Measurements from ENCODE around the gene ATF7IP2. TPM values are rescaled to one million over a fixed set of nuclear protein-coding genes. Genes with fewer than 3 reads are reported as not detected.
A peak's percentile ranks its signal among the peaks of the same experiment; 100 is the strongest.
"Not testable (repeated sequence)": the region's sequence is repeated elsewhere in the genome, so short reads cannot be mapped to it uniquely, and the experiment has no call there.

The ATF7IP2 gene
- total RNA-seq, 1 donor from 2014 or later = 8.6 TPM

DNA sequence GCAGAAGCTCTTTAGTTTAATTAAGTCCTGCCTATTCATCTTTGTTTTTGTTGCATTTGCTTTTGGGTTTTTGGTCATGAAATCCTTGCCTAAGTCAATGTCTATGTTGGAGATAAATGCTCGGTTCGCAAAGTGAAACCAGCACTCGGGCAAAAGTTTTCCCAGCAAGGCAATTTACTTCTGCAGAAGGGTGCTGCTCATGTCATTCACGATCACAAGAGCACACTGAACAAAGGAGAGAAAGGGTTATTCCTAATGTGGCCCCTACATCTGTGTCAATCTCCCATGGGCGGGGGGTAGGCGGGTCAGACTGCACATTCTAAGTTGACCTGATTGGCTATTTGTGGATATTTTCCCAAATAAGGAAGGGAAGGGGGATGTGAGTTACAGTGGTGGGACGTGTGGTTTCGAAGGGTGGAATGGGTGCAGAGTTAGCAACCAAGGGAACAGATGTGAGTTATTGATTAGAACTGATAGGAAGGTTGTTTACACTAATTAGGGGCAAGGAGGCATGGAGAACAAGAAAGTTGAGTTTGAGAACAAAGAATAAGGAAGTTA, 23.0 kb downstream of the ATF7IP2 start:
- Histone ChIP-seq H3K4me3 (ENCODE audit: insufficient read depth, low read depth, low read length) (no peak overlapping the region), H3K9ac (ENCODE audit: low read length) (no peak overlapping the region), H3K9me3 (ENCODE audit: insufficient read depth, low read depth, low read length) (peaks cover 10% of the 10 kb centered on the region), H3K27ac (ENCODE audit: low read depth, low read length) (no peak overlapping the region), H3K27me3 (ENCODE audit: insufficient read depth, low read length) (no peaks in the 10 kb centered on the region), H3K79me2 (ENCODE audit: insufficient read depth, low read length) (peaks cover 4% of the 10 kb centered on the region), H3K36me3 (ENCODE audit: insufficient read depth, low read length) (no peaks in the 10 kb centered on the region), H3K4me1 (ENCODE audit: insufficient read depth, low read length) (no peaks in the 10 kb centered on the region), H2AFZ (ENCODE audit: low read depth, low read length) (no peak overlapping the region), H4K20me1 (ENCODE audit: insufficient read depth, low read length) (no peaks in the 10 kb centered on the region), H3K4me2 (ENCODE audit: low read length) (no peak overlapping the region)
- TF ChIP-seq EZH2 (IDR thresholded peaks at IDR 0.05; ENCODE audit: insufficient read depth, low read length) = no peak
- TF ChIP-seq, protein P1, sequence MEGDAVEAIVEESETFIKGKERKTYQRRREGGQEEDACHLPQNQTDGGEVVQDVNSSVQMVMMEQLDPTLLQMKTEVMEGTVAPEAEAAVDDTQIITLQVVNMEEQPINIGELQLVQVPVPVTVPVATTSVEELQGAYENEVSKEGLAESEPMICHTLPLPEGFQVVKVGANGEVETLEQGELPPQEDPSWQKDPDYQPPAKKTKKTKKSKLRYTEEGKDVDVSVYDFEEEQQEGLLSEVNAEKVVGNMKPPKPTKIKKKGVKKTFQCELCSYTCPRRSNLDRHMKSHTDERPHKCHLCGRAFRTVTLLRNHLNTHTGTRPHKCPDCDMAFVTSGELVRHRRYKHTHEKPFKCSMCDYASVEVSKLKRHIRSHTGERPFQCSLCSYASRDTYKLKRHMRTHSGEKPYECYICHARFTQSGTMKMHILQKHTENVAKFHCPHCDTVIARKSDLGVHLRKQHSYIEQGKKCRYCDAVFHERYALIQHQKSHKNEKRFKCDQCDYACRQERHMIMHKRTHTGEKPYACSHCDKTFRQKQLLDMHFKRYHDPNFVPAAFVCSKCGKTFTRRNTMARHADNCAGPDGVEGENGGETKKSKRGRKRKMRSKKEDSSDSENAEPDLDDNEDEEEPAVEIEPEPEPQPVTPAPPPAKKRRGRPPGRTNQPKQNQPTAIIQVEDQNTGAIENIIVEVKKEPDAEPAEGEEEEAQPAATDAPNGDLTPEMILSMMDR (IDR thresholded peaks at IDR 0.05; ENCODE audit: insufficient read depth, low read depth, low read length) = no peak
- peaks cover 18% of the 10 kb centered on the region for H3K36me3 Mint-ChIP-seq (ENCODE audit: low read depth, unreplicated experiment)
- FAIRE-seq = no peak
- peak; percentile 39 for DNase-seq (ENCODE audit: low read depth)
- H3K9me3 Mint-ChIP-seq (ENCODE audit: unreplicated experiment) = peaks cover 20% of the 10 kb centered on the region
- no peak overlapping the region for H3K27ac Mint-ChIP-seq (ENCODE audit: unreplicated experiment)
- H3K4me1 Mint-ChIP-seq (ENCODE audit: low read depth, unreplicated experiment) = peaks cover 3% of the 10 kb centered on the region
- no peak overlapping the region for H3K4me3 Mint-ChIP-seq (ENCODE audit: unreplicated experiment)
- H3K27me3 Mint-ChIP-seq (ENCODE audit: low read depth, unreplicated experiment) = no peaks in the 10 kb centered on the region

DNA sequence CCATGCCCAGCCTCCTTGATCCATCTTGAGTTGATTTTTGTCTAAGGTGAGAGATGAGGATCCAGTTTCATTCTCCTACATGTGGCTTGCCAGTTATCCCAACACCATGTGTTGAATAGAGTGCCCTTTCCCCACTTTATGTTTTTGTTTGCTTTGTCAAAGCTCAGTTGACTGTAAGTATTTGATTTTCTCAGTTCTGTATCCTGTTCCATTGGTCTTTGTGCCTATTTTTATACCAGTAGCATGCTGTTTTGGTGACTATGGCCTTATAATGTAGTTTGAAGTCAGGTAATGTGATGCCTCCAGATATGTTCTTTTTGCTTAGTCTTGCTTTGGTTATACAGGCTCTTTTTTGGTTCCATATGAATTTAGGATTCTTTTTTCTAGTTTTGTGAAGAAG, 23.9 kb downstream of the ATF7IP2 start:
- not testable (repeated sequence) for H3K4me1 Mint-ChIP-seq (ENCODE audit: low read depth, unreplicated experiment); H3K4me1 ChIP-seq (ENCODE audit: insufficient read depth, low read length); H2AFZ ChIP-seq (ENCODE audit: low read depth, low read length); H3K27ac Mint-ChIP-seq (ENCODE audit: unreplicated experiment); H3K27ac ChIP-seq (ENCODE audit: low read depth, low read length); DNase-seq (ENCODE audit: low read depth); H3K9ac ChIP-seq (ENCODE audit: low read length); H3K9me3 ChIP-seq (ENCODE audit: insufficient read depth, low read depth, low read length); FAIRE-seq; H3K4me3 Mint-ChIP-seq (ENCODE audit: unreplicated experiment); H3K36me3 ChIP-seq (ENCODE audit: insufficient read depth, low read length); H3K27me3 Mint-ChIP-seq (ENCODE audit: low read depth, unreplicated experiment); H3K4me3 ChIP-seq (ENCODE audit: insufficient read depth, low read depth, low read length); H3K4me2 ChIP-seq (ENCODE audit: low read length); H3K27me3 ChIP-seq (ENCODE audit: insufficient read depth, low read length); H4K20me1 ChIP-seq (ENCODE audit: insufficient read depth, low read length); H3K79me2 ChIP-seq (ENCODE audit: insufficient read depth, low read length)
- H3K9me3 Mint-ChIP-seq (ENCODE audit: unreplicated experiment) = peaks cover 22% of the 10 kb centered on the region
- H3K36me3 Mint-ChIP-seq (ENCODE audit: low read depth, unreplicated experiment) = peaks cover 16% of the 10 kb centered on the region

DNA sequence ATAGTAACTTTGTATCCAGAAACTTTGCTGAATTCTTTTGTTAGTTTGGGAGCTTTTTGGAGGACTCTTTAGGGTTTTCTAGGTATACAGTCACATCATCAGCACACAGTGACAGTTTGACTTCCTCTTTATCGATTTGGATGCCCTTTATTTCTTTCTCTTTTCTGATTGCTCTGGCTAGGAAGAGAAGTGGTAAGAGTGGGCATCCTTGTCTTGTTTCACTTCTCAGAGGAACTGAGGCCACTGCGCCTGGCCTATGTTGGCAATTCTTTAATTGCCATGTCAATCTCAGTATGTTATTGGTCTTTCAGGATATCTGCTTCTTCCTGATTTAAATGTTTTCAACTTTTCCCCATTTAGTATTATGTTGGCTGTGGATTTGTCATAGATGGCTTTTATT, 24.6 kb downstream of the ATF7IP2 start:
- Histone ChIP-seq H3K27me3 (ENCODE audit: insufficient read depth, low read length) (no peaks in the 10 kb centered on the region), H3K9me3 (ENCODE audit: insufficient read depth, low read depth, low read length) (peaks cover 10% of the 10 kb centered on the region), H3K27ac (ENCODE audit: low read depth, low read length) (no peak overlapping the region), H3K36me3 (ENCODE audit: insufficient read depth, low read length) (no peaks in the 10 kb centered on the region), H3K4me2 (ENCODE audit: low read length) (no peak overlapping the region), H2AFZ (ENCODE audit: low read depth, low read length) (no peak overlapping the region), H4K20me1 (ENCODE audit: insufficient read depth, low read length) (no peaks in the 10 kb centered on the region), H3K79me2 (ENCODE audit: insufficient read depth, low read length) (peaks cover 4% of the 10 kb centered on the region), H3K4me1 (ENCODE audit: insufficient read depth, low read length) (no peaks in the 10 kb centered on the region), H3K4me3 (ENCODE audit: insufficient read depth, low read depth, low read length) (no peak overlapping the region), H3K9ac (ENCODE audit: low read length) (no peak overlapping the region)
- Mint-ChIP-seq H3K36me3 (ENCODE audit: low read depth, unreplicated experiment) (peaks cover 19% of the 10 kb centered on the region), H3K27ac (ENCODE audit: unreplicated experiment) (no peak overlapping the region), H3K9me3 (ENCODE audit: unreplicated experiment) (peaks cover 30% of the 10 kb centered on the region), H3K4me3 (ENCODE audit: unreplicated experiment) (no peak overlapping the region), H3K4me1 (ENCODE audit: low read depth, unreplicated experiment) (peaks cover 1% of the 10 kb centered on the region), H3K27me3 (ENCODE audit: low read depth, unreplicated experiment) (no peaks in the 10 kb centered on the region)
- no peak for FAIRE-seq
- TF ChIP-seq, protein P1 (IDR thresholded peaks at IDR 0.05; ENCODE audit: insufficient read depth, low read depth, low read length) = no peak
- TF ChIP-seq EZH2 (IDR thresholded peaks at IDR 0.05; ENCODE audit: insufficient read depth, low read length) = no peak
- DNase-seq (ENCODE audit: low read depth) = no peak
